NCI-H146 treated with DMSO at 0.1 percent for 48 hours (cell line): ENCODE results near the gene CSMD2.

Experiments
- DNase-seq: peaks from one replicate; lab custom pipeline; 2025; ENCODE audit not compliant: unreplicated experiment; lab: John Stamatoyannopoulos, UW

CSMD2 gene

GRCh38 chr1:33723251-33723650 lies 441.8 kb downstream of the CSMD2 start:
- no peak for DNase-seq

GRCh38 chr1:33721301-33721815 lies 443.7 kb downstream of the CSMD2 start:
- no peak for DNase-seq

- DNase-seq = no peak
Measured at GRCh38 chr1:33719771-33720670, 445.0 kb downstream of the CSMD2 start.

- DNase-seq = no peak
Measured at GRCh38 chr1:33719326-33719725, 445.7 kb downstream of the CSMD2 start.

- no peak for DNase-seq
Measured at GRCh38 chr1:33718186-33718585, 446.8 kb downstream of the CSMD2 start.

GRCh38 chr1:33716976-33717688 lies 447.9 kb downstream of the CSMD2 start:
- DNase-seq = no peak

GRCh38 chr1:33715195-33715811 lies 449.7 kb downstream of the CSMD2 start:
- no peak for DNase-seq

- no peak for DNase-seq
Measured at GRCh38 chr1:33714421-33714820, 450.6 kb downstream of the CSMD2 start.

- no peak for DNase-seq
Measured at GRCh38 chr1:33713058-33713877, 451.8 kb downstream of the CSMD2 start.

GRCh38 chr1:33712186-33712585 lies 452.8 kb downstream of the CSMD2 start:
- DNase-seq = no peak

- no peak for DNase-seq
Measured at GRCh38 chr1:33711511-33711910, 453.5 kb downstream of the CSMD2 start.

GRCh38 chr1:33710967-33711366 lies 454.1 kb downstream of the CSMD2 start:
- DNase-seq = no peak

GRCh38 chr1:33709783-33710718 lies 455.0 kb downstream of the CSMD2 start:
- DNase-seq = no peak

GRCh38 chr1:33709174-33709782 lies 455.8 kb downstream of the CSMD2 start:
- no peak for DNase-seq

GRCh38 chr1:33706634-33707255 lies 458.3 kb downstream of the CSMD2 start:
- no peak for DNase-seq

GRCh38 chr1:33703464-33703863 lies 461.6 kb downstream of the CSMD2 start:
- no peak for DNase-seq

- no peak for DNase-seq
Measured at GRCh38 chr1:33698361-33699035, 466.5 kb downstream of the CSMD2 start.

- DNase-seq = no peak
Measured at GRCh38 chr1:33697816-33698215, 467.2 kb downstream of the CSMD2 start.
